NCI-H82 treated with DMSO at 0.1 percent for 48 hours (cell line): ENCODE measurements around the gene DYDC1.
A peak's percentile ranks its signal among the peaks of the same experiment; 100 is the strongest.
"Not testable (repeated sequence)": the region's sequence is repeated elsewhere in the genome, so short reads cannot be mapped to it uniquely, and the experiment has no call there.

Experiments used
- DNase-seq: peaks from one replicate; lab custom pipeline; 2025; ENCODE audit not compliant: unreplicated experiment; lab: John Stamatoyannopoulos, UW

The DYDC1 gene

GRCh38 chr10:80356563-80356988 is at the start of gene DYDC1, which contains the start of gene DYDC2:
Gene DYDC1, minus strand, starts transcription at chr10:80356755. Its CDS starts 4,154 bp downstream, at chr10:80352601.
Gene DYDC2, plus strand, starts transcription at chr10:80356781. Its CDS starts 5,663 bp downstream, at chr10:80362444.
- DNase-seq = peak; percentile 15

DNA sequence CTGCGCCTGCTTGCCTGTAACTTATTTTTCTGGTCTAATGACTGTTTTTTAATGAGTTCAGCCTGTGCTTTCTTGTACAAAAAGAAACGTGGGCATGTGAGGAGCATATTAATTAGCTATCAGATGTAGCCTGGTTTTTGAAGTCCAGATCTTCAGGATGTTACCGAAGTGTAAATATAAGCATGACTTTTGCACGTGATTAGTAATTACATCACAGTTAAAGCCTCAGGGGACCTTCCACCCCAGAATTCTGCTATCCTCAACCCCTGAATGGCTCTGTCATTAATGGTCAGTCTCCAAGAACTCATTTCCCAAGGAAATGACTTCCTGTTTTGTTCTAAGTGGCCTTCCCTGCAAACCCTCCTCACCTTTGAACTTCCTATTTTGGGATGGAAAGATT is 49.6 kb upstream of the DYDC1 start:
- DNase-seq = no peak

DNA sequence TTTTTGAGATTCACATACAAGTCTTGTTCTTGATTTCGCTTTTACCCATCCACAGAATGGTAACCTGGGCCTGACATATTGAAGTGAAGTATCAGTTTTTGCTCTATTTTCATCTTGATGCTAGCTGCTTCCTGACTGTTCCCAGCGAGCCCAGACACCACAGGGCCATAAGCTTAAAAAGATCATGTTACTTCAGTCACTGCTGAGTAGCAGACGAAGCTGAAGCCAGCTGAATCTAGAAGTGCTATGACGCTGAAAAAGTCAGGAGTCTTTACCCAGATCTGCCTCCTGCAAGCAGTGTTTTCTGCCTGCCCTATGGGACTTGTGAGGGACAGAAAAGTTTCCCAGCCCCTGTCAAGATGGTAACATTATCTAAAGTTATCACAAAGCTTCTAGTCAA is 49.1 kb upstream of the DYDC1 start:
- DNase-seq = peak; percentile 39

GRCh38 chr10:80405035-80405434 is 48.5 kb upstream of the DYDC1 start:
- no peak for DNase-seq

- DNase-seq = no peak
Observed at GRCh38 chr10:80400136-80400804, 43.7 kb upstream of the DYDC1 start.

DNA sequence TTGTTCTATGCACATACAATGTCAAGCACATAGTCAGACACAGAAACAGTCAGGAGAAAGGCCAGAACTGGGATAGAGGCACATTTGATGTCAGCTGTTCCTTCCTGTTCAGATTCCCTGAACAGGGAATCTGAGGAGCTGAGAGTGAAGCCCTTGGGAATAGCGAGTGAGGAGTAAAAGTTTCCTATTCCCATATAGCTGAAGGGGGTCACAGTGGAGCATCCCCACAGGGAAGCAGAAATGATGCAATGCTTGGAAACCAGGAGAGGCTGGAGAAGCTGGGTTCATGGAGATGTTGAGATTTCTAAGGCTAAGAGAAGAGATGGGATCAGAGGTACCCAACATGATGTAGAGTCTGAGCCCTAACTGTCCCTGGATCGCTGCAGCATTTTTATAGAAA is 40.5 kb upstream of the DYDC1 start:
- no peak for DNase-seq

GRCh38 chr10:80394358-80394916 is 37.9 kb upstream of the DYDC1 start:
- no peak for DNase-seq

DNA sequence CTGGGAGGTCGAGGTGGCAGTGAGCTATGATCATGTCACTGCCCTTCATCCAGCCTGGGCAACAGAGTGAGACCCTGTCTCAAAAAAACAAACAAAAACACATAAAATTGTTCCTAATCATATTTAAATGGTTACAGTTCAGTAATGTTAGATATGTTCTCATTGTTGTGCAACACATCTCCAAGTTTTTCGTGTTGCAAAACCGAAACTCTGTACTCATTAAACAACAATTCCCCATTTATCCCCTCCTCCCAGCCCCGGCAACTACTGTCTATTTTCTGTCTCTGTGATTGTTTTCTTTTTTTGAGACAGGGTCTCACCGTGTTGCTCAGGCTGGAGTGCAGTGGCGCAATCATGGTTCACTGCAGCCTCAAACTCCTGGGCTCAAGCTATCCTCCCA is 35.7 kb upstream of the DYDC1 start:
- DNase-seq = no peak

GRCh38 chr10:80390740-80391139 is 34.2 kb upstream of the DYDC1 start:
- DNase-seq = no peak

DNA sequence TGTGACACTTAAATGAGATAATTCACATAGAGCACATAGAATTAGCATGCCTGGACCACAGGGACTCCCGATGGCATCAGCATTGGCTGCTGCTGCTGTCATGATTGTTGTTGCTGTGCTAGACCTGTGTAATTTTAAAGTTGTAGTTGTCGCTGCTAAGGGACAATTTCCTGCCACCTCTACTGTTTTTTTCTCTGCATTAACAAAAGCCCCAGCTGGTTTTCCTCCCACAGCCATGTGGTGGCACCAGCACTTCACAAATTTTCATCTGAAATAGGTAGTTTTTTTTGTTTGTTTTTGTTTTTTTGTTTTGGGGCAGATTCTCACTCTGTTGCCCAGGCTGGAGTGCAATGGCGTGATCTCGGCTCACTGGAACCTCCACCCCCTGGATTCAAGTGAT is 26.4 kb upstream of the DYDC1 start:
- peak; percentile 13 for DNase-seq

DNA sequence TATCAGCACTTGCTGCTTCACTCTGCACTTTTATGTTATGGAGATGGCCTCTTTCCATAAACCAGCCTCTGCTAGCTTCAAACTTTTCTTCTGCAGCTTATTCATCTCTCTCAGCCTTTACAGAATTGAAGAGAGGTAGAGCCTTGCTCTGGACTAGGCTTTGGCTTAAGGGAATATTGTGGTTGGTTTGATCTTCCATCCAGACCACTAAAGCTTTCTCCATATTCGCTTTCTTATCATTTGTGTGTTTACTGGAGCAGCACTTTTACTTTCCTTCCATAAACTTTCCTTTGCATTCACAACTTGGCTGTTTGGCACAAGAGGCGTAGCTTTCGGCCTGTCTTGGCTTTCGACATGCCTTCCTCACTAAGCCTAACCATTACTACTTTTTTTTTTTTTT is 23.6 kb upstream of the DYDC1 start:
- no peak for DNase-seq

DNA sequence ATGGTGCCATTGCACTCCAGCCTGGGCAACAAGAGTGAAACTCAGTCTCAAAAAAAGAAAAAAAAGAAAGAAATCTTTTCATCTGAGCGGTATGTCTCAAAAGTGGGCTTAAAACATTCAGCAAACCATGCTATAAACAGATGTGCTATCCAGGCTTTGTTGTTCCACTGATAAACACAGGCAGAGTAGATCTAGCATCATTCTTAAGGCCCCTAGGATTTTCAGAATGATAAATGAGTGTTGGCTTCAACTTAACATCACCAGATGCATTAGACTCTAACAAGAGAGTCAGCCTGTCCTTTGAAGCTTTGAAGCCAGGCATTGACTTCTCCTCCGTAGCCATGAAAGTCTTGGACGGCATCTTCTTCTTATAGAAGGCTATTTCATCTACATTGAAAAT is 23.1 kb upstream of the DYDC1 start:
- no peak for DNase-seq

DNA sequence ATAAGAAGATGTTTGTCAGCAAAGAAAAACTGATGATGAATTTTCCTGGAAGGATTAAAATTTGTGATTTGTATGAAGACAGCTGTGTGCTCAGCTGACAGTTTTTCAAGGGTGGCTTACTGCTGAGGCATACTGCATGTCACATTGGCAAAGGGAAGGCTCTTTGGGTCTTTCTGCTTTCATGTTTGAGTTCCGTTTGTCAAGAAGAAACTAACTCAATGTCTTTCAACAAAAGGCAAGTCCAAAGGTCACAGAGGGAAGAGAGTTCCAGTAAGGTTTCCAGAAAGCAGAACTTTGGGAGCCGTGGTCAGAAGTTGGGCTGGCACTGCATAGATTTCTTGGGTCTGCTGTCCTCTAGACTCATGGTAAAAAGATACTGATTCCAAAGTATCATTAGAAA is 16.9 kb upstream of the DYDC1 start:
- DNase-seq = no peak

DNA sequence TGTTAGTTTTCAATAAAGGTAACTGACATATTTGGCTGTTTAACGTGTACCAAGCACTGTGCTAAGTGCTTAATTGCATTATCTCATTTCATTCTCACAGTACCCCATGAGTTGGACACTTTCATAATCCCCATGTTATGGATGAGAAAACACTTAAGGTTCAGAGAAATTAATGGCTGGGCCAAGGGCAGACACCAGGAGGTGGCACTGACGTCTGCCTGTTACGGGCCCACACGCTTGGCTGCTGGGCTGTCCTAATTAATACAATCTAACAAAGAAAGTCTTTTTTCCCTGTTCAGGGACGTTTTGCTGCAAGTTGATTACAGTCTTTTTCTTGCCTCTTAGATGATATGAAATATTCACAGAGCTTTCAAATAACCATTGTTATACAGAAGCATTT is 16.1 kb upstream of the DYDC1 start:
- DNase-seq = no peak

- DNase-seq = no peak
Observed at GRCh38 chr10:80371467-80371866, 14.9 kb upstream of the DYDC1 start.

- DNase-seq = no peak
Observed at GRCh38 chr10:80365510-80365909, 9.0 kb upstream of the DYDC1 start.

- DNase-seq = no peak
Observed at GRCh38 chr10:80359644-80360043, 3.1 kb upstream of the DYDC1 start.

DNA sequence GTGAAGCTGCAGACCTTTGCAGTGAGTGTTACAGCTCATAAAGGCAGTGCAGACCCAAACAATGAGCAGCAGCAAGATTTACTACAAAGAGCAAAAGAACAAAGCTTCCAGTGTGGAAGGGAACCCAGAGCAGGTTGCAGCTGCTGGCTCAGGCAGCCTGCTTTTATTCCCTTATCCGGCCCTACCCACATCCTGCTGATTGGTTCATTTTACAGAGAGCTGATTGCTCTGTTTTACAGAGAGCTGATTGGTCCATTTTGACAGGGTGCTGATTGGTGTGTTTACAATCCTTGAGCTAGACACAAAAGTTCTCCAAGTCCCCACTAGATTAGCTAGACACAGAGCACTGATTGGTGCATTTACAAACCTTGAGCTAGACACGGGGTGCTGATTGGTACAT is 2.4 kb upstream of the DYDC1 start:
- not testable (repeated sequence) for DNase-seq

DNA sequence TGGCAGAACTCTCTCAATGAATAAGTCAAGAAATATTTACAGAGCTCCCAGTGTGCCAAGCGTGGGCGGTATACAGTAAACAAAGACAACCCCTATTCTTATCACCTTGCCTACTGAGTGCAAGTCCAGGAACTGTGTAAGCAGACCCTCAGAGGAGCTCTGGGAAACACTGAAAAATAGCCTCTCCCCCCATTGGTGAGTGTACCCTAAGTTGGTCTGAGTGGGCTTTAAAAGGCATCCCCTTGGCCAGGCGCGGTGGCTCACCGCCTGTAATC is 1.2 kb upstream of the DYDC1 start:
- no peak for DNase-seq

GRCh38 chr10:80356989-80357850 is 665 bp upstream of the DYDC1 start:
- DNase-seq = no peak

DNA sequence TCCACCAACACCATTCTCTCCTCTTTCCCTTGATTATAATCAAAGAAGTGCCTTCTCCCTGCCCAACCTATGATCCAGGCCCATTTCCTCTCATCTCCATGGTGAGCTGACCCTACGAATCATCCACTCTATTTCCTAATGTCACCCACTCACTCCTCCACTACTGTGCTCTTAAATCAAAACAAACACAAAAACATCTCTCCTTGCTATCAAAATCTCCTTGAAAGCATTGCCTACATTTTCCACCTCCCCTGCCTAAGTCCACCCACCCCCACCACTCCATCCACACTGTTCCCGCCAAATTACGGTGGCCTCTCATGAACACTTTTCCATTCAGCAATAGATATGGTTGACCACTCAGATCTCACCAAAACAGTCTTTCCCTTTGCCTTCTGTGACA is 5.3 kb downstream of the DYDC1 start:
- no peak for DNase-seq

DNA sequence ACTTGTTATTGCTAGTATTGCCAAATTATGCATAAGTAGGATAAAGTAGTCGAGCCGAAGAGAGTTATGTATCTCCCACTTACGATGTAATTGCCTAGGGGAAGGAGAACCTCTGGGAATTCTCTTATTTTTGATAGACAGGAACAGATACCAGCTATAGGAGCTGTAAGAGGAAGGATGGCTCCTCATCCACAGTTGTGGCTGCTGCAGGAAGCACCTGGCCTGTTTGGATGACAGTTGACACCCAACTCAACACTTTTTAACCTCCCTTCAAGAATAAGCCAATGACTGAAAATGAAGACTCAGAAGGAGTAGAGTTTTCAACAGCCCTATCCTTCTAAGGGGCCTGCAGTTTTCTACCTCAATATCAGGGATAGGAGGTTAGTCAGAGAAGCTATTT is 6.3 kb downstream of the DYDC1 start:
- no peak for DNase-seq
